ENCODE data around the gene SIGLEC9. TPM values are rescaled to one million over a fixed set of nuclear protein-coding genes. Genes with fewer than 3 reads are reported as not detected.

Gene SIGLEC9
- total RNA-seq, 6 experiments from 2014 or later, result 3.8 to 7.9 (median 4.1) TPM

DNA sequence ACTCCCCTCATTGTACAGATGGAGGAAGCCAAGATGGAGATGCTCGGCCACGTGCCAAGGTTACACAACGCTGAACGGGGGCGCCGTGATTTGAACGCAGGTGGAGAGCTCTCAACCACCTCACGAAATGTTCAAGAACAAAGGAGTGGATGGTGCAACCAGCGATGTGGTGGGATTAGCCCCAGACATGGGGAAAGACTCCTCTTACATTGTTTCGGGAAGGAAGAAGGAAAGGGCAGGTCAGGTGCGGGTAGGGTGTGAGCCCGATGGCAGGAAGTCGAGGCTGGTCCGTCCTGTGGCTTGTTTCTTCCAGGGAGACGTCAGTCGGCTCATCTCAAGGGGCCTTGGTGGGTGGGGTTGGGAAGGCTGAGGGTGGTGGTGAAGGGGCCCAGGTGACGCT is 34.9 kb upstream of the SIGLEC9 start:
- Histone ChIP-seq H3K27ac (no peak overlapping the region), H3K27me3 (no peaks in the 10 kb centered on the region), H3K9me3 (no peaks in the 10 kb centered on the region), H3K4me1 (no peaks in the 10 kb centered on the region), H3K36me3 (no peaks in the 10 kb centered on the region), H3K4me3 (no peak overlapping the region)
- ATAC-seq, result no peak
- intact Hi-C loops (cut with DNase I), result no loop called here
- 90% methylated on average over 9 of the region's 17 CpGs for WGBS (ENCODE audit: insufficient coverage, low coverage, low lambda C conversion rate, missing lambda C conversion rate)
- TF ChIP-seq, protein P1, sequence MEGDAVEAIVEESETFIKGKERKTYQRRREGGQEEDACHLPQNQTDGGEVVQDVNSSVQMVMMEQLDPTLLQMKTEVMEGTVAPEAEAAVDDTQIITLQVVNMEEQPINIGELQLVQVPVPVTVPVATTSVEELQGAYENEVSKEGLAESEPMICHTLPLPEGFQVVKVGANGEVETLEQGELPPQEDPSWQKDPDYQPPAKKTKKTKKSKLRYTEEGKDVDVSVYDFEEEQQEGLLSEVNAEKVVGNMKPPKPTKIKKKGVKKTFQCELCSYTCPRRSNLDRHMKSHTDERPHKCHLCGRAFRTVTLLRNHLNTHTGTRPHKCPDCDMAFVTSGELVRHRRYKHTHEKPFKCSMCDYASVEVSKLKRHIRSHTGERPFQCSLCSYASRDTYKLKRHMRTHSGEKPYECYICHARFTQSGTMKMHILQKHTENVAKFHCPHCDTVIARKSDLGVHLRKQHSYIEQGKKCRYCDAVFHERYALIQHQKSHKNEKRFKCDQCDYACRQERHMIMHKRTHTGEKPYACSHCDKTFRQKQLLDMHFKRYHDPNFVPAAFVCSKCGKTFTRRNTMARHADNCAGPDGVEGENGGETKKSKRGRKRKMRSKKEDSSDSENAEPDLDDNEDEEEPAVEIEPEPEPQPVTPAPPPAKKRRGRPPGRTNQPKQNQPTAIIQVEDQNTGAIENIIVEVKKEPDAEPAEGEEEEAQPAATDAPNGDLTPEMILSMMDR (IDR thresholded peaks at IDR 0.05), result no peak
- TF ChIP-seq POLR2A (IDR thresholded peaks at IDR 0.05), result no peak
- no peak for DNase-seq

- 61% methylated on average over 7 of the region's 8 CpGs for WGBS (ENCODE audit: insufficient coverage, low coverage, low lambda C conversion rate, missing lambda C conversion rate)
- intact Hi-C loops (cut with DNase I), result no loop called here
- no peak overlapping the region for H3K4me3 ChIP-seq
- H3K9me3 ChIP-seq, result no peaks in the 10 kb centered on the region
- H3K36me3 ChIP-seq, result no peaks in the 10 kb centered on the region
- H3K27me3 ChIP-seq, result no peaks in the 10 kb centered on the region
- DNase-seq (no peak), ATAC-seq (no peak)
- no peaks in the 10 kb centered on the region for H3K4me1 ChIP-seq
- H3K27ac ChIP-seq, result no peak overlapping the region
- TF ChIP-seq, protein P1 (IDR thresholded peaks at IDR 0.05), result no peak
- TF ChIP-seq POLR2A (IDR thresholded peaks at IDR 0.05), result no peak
Observed at GRCh38 chr19:51090471-51090870, 34.2 kb upstream of the SIGLEC9 start.

- DNase-seq (no peak), ATAC-seq (no peak)
- Histone ChIP-seq H3K27ac (no peak overlapping the region), H3K4me1 (no peaks in the 10 kb centered on the region), H3K4me3 (no peak overlapping the region), H3K36me3 (no peaks in the 10 kb centered on the region), H3K27me3 (no peaks in the 10 kb centered on the region), H3K9me3 (no peaks in the 10 kb centered on the region)
- intact Hi-C loops (cut with DNase I), result no loop called here
- no peak for TF ChIP-seq POLR2A (IDR thresholded peaks at IDR 0.05)
- TF ChIP-seq, protein P1 (IDR thresholded peaks at IDR 0.05), result no peak
- WGBS (ENCODE audit: insufficient coverage, low coverage, low lambda C conversion rate, missing lambda C conversion rate), result 78% methylated on average over 10 of the region's 10 CpGs
Observed at GRCh38 chr19:51091126-51091525, 33.6 kb upstream of the SIGLEC9 start.

GRCh38 chr19:51091895-51092873 is 32.5 kb upstream of the SIGLEC9 start:
- Histone ChIP-seq H3K9me3 (no peaks in the 10 kb centered on the region), H3K27me3 (no peaks in the 10 kb centered on the region), H3K27ac (no peak overlapping the region), H3K36me3 (no peaks in the 10 kb centered on the region), H3K4me1 (no peaks in the 10 kb centered on the region), H3K4me3 (no peak overlapping the region)
- intact Hi-C loops (cut with DNase I), result no loop called here
- 42% methylated on average over 14 of the region's 16 CpGs for WGBS (ENCODE audit: insufficient coverage, low coverage, low lambda C conversion rate, missing lambda C conversion rate)
- TF ChIP-seq, protein P1 (IDR thresholded peaks at IDR 0.05), result no peak
- no peak for TF ChIP-seq POLR2A (IDR thresholded peaks at IDR 0.05)
- DNase-seq (no peak), ATAC-seq (no peak)
